Endothelial cell of umbilical vein (primary cell): ENCODE results near the gene CCDC120. TPM values are rescaled to one million over a fixed set of nuclear protein-coding genes. Genes with fewer than 3 reads are reported as not detected.

Experiments
- BruUV-seq: library from RNA; stranded (reverse); fragments of 400-500 nt; replicated peaks from 2 replicates; lab custom pipeline; 2021; lab: Mats Ljungman, UMichigan
- CTCF ChIA-PET: fragments of 300-600, 350-600 bp; sonication (Branson Sonifier 250); formaldehyde crosslinking; loops from one replicate; lab custom pipeline; 2021; ENCODE audit warnings: antibody characterized with exemption, inconsistent platforms; lab: Charles Lee
- POLR2A ChIA-PET: fragments of 300-600, 350-600 bp; sonication (Branson Sonifier 250); formaldehyde crosslinking; loops from one replicate; lab custom pipeline; 2021; ENCODE audit warnings: antibody characterized with exemption, inconsistent platforms; lab: Charles Lee
- DNase-seq: peaks from one replicate; pipeline ENCODE4 v3.0.0-alpha.2; 2011; ENCODE audit warnings: low read depth, low spot score
- FAIRE-seq: peaks from 2 replicates; lab custom pipeline; 2011; peaks lifted over from hg19 to GRCh38; lab: Jason Lieb, UNC
- H2AFZ ChIP-seq: 2 replicates; pipeline ENCODE4 v1.6.0; 2012; ENCODE audit warnings: low read depth, low read length, control low read depth, inconsistent platforms
- H3K27ac ChIP-seq: 2 replicates; pipeline ENCODE4 v1.5.1; 2011; ENCODE audit warnings: low read depth, mild to moderate bottlenecking, control low read depth, low read length, moderate library complexity; ENCODE audit not compliant: insufficient read depth
- H3K27me3 ChIP-seq, 2 experiments: 2 replicates each; pipeline versions ENCODE4 v1.6.0 to v1.6.1; 2011; ENCODE audit warnings: low read length in 2 of 2, mixed read lengths in 1 of 2; ENCODE audit not compliant: control insufficient read depth in 2 of 2, insufficient read depth in 2 of 2
- H3K36me3 ChIP-seq, 2 experiments: 2 replicates in 1 of 2; 3 replicates in 1 of 2; pipeline ENCODE4 v1.5.1; 2011; ENCODE audit warnings: low read length in 2 of 2, mild to moderate bottlenecking in 1 of 2, moderate library complexity in 1 of 2; ENCODE audit not compliant: control insufficient read depth in 2 of 2, insufficient read depth in 2 of 2; ENCODE audit errors: extremely low read depth in 1 of 2
- H3K4me1 ChIP-seq: 3 replicates; pipeline ENCODE4 v1.5.1; 2011; ENCODE audit warnings: mild to moderate bottlenecking, low read length; ENCODE audit not compliant: control insufficient read depth, insufficient read depth; ENCODE audit errors: extremely low read depth
- H3K4me2 ChIP-seq: 2 replicates; pipeline ENCODE4 v1.6.1; 2011; ENCODE audit warnings: low read length, control low read depth, mixed read lengths; ENCODE audit not compliant: insufficient read depth
- H3K4me3 ChIP-seq, 3 experiments: fragments of 200-600 bp in 1 of 3; sonication (generic), shearing (Covaris generic) in 1 of 3; replicated peaks in 1 of 3; 2 replicates each; pipeline ENCODE4 v1.5.1; 2011 to 2016; ENCODE audit warnings: control low read depth in 3 of 3, low read length in 3 of 3, mild to moderate bottlenecking in 2 of 3, inconsistent platforms in 1 of 3, low read depth in 1 of 3, moderate library complexity in 1 of 3; ENCODE audit not compliant: insufficient read depth in 1 of 3
- H3K79me2 ChIP-seq: 2 replicates; pipeline ENCODE4 v1.6.0; 2012; ENCODE audit warnings: low read length, inconsistent platforms; ENCODE audit not compliant: control insufficient read depth, insufficient read depth
- H3K9ac ChIP-seq: replicated peaks from 2 replicates; pipeline ENCODE3; 2011; ENCODE audit warnings: low read length, control low read depth; ENCODE audit not compliant: insufficient read depth; ENCODE audit errors: extremely low read depth
- H3K9me1 ChIP-seq: replicated peaks from 3 replicates; pipeline ENCODE4 v1.6.0; 2011; ENCODE audit warnings: mild to moderate bottlenecking, low read length; ENCODE audit not compliant: control insufficient read depth, insufficient read depth; ENCODE audit errors: extremely low read depth
- H3K9me3 ChIP-seq: replicated peaks from 2 replicates; pipeline ENCODE4 v1.5.1; 2012; ENCODE audit warnings: low read length, inconsistent platforms; ENCODE audit not compliant: control insufficient read depth, insufficient read depth
- H4K20me1 ChIP-seq: replicated peaks from 2 replicates; pipeline ENCODE3; 2011; ENCODE audit warnings: mild to moderate bottlenecking, low read length; ENCODE audit not compliant: control insufficient read depth, insufficient read depth; ENCODE audit errors: extremely low read depth
- EZH2 ChIP-seq: IDR thresholded peaks from 2 replicates; pipeline ENCODE4 v1.6.1; 2012; ENCODE audit warnings: borderline replicate concordance, low read depth, mild to moderate bottlenecking, moderate library complexity, low read length, inconsistent platforms; ENCODE audit not compliant: severe bottlenecking
- FOS ChIP-seq: IDR thresholded peaks from 2 replicates; pipeline ENCODE4 v1.6.1; 2011; ENCODE audit warnings: mild to moderate bottlenecking, low read length, moderate library complexity, borderline replicate concordance; ENCODE audit not compliant: insufficient read depth
- GATA2 ChIP-seq: IDR thresholded peaks from 2 replicates; pipeline ENCODE4 v1.7.0; 2011; ENCODE audit warnings: low read depth, mild to moderate bottlenecking, moderate library complexity, mixed read lengths, low read length; ENCODE audit not compliant: insufficient read length, insufficient read depth
- JUN ChIP-seq: IDR thresholded peaks from 2 replicates; pipeline ENCODE4 v1.6.1; 2011; ENCODE audit warnings: borderline replicate concordance, low read depth; ENCODE audit not compliant: insufficient read length, insufficient read depth
- MYC ChIP-seq: IDR thresholded peaks from one replicate; pipeline ENCODE4 v1.6.1; 2011; ENCODE audit warnings: mild to moderate bottlenecking, low read depth, low read length
- POLR2A ChIP-seq: IDR thresholded peaks from 2 replicates; pipeline ENCODE4 v1.6.1; 2012; ENCODE audit warnings: low read depth, mild to moderate bottlenecking, control low read depth, low read length
- POLR2AphosphoS5 ChIP-seq: IDR thresholded peaks from 2 replicates; pipeline ENCODE4 v1.6.1; 2012; ENCODE audit warnings: low read depth, mild to moderate bottlenecking, control low read depth, low read length, moderate library complexity; ENCODE audit not compliant: insufficient read depth
- dilution Hi-C: fragments of 300-500 bp; cut with MboI; formaldehyde crosslinking; loops from one replicate; pipeline ENCODE4 v1.15.0; 2019; ENCODE audit warnings: low sequenced_read_pairs; ENCODE audit not compliant: extremely low pct_ligation_motif_present
- intact Hi-C: fragments of 100-400 bp; cut with micrococcal nuclease; formaldehyde crosslinking; loops from one replicate; pipeline ENCODE4 v1.10.0; 2022
- polyA plus RNA-seq, 4 experiments: library from polyadenylated mRNA; depleted of rRNA in 3 of 4; stranded (reverse) in 3 of 4; unstranded in 1 of 4; fragments of >200 nt; gene quantifications; 2 replicates each; pipeline versions ENCODE4 v1.2.1 to v1.2.3, GENCODE V29; 2011 to 2012; ENCODE audit warnings: missing spikeins in 1 of 4
- total RNA-seq: library from RNA; stranded (reverse); gene quantifications from 2 replicates; pipeline ENCODE4 v1.2.3, GENCODE V29; 2021
- TF ChIP-seq, protein P1 (sequence below), 2 donors: IDR thresholded peaks; 1 replicate in 1 of 2; 2 replicates in 1 of 2; pipeline ENCODE4 v1.5.1; 2011; ENCODE audit warnings: low read length in 2 of 2, mild to moderate bottlenecking in 2 of 2, moderate library complexity in 2 of 2, control low read depth in 1 of 2, inconsistent platforms in 1 of 2, low read depth in 1 of 2; ENCODE audit not compliant: insufficient read depth in 1 of 2; ENCODE audit errors: extremely low read depth in 1 of 2
- TF ChIP-seq, protein P2 (sequence below): IDR thresholded peaks from 2 replicates; pipeline ENCODE4 v1.6.1; 2011; ENCODE audit not compliant: insufficient read depth, insufficient read length

CCDC120 gene
- total and polyA plus RNA-seq, 2 donors (not counting 3 experiments of a cell fraction or from before 2014, with no cell fraction given) = 2.8 to 5.7 TPM

DNA sequence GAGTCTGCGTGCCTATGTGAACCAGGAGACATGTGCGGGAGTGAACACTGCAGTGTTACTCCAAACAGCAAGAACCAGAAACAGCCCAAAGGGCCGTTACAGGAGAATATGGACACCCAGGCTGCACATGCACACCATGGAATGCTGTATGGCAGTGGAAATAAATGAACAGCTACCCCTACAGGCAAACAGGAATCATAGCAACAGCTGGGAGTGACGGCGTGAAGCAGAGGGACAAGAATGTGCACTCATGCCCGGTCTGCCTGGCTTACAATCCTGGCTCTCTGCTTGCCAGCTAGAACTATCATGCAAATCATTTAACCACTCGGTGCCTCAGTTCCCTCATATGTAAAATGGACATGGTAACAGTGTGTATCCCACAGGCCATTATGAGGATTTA, 48.1 kb downstream of the CCDC120 start:
- CTCF ChIA-PET = interaction anchor here (0.7 to 1.6 kb wide), 7 partner anchors 27 to 458 kb away, joined by 3 to 8 read pairs (median 3); partner anchors contain the start of genes TFE3 and WDR45
- peak; percentile 60 for FAIRE-seq
- H3K9ac ChIP-seq = no peak overlapping the region
- H3K79me2 ChIP-seq = no peaks in the 10 kb centered on the region
- peak; percentile 44 for DNase-seq
- no peak overlapping the region for H3K27ac ChIP-seq
- H3K4me1 ChIP-seq = no peaks in the 10 kb centered on the region
- H3K9me3 ChIP-seq = no peaks in the 10 kb centered on the region
- H3K27me3 ChIP-seq = no peaks in the 10 kb centered on the region
- TF ChIP-seq MYC = no peak
- TF ChIP-seq, protein P1, sequence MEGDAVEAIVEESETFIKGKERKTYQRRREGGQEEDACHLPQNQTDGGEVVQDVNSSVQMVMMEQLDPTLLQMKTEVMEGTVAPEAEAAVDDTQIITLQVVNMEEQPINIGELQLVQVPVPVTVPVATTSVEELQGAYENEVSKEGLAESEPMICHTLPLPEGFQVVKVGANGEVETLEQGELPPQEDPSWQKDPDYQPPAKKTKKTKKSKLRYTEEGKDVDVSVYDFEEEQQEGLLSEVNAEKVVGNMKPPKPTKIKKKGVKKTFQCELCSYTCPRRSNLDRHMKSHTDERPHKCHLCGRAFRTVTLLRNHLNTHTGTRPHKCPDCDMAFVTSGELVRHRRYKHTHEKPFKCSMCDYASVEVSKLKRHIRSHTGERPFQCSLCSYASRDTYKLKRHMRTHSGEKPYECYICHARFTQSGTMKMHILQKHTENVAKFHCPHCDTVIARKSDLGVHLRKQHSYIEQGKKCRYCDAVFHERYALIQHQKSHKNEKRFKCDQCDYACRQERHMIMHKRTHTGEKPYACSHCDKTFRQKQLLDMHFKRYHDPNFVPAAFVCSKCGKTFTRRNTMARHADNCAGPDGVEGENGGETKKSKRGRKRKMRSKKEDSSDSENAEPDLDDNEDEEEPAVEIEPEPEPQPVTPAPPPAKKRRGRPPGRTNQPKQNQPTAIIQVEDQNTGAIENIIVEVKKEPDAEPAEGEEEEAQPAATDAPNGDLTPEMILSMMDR (IDR thresholded peaks at IDR 0.05; ENCODE audit: extremely low read depth in 1 of 2, insufficient read depth in 1 of 2, low read depth in 1 of 2, low read length in 2 of 2) = peak; percentile 42 to 51
- H3K9me1 ChIP-seq = no peaks in the 10 kb centered on the region
- no TSS peak for BruUV-seq
- no peak overlapping the region for H3K4me2 ChIP-seq
- dilution Hi-C loops (no loop called here), intact Hi-C loops (loop anchor here (1.0 kb wide), 1 partner anchor 64 kb away; the partner anchor contains the start of gene TFE3)
- H3K4me3 ChIP-seq = no peak overlapping the region
- POLR2A ChIA-PET = no interaction called here
- H4K20me1 ChIP-seq = no peaks in the 10 kb centered on the region
- no peak overlapping the region for H2AFZ ChIP-seq
- peaks cover 0 to 2% of the 10 kb centered on the region in 2 experiments for H3K36me3 ChIP-seq

DNA sequence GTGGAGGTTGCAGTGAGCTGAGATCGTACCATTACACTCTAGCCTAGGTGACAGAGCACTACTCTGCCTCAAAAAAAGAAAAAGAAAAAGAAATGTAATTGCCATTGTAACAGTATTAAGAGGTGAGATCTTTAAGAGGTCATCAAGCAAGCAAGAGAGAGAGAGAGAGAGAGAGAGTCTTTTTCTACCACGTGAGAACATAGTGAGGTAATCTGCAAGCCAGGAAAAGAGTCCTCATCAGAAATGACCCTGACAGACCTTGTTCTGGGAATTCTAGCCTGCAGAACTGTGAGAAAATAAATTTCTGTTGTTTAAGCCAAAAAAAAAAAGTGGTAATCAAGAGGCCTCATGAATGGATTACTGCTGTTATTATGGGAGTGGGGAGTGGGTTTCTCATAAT, 49.8 kb downstream of the CCDC120 start:
- H3K79me2 ChIP-seq = no peaks in the 10 kb centered on the region
- TF ChIP-seq POLR2AphosphoS5 = no peak
- no peak for TF ChIP-seq EZH2
- no peak for TF ChIP-seq FOS
- no peak for TF ChIP-seq POLR2A
- TF ChIP-seq MYC = no peak
- TF ChIP-seq GATA2 = no peak
- TF ChIP-seq, protein P2, sequence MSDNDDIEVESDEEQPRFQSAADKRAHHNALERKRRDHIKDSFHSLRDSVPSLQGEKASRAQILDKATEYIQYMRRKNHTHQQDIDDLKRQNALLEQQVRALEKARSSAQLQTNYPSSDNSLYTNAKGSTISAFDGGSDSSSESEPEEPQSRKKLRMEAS = no peak
- TF ChIP-seq, protein P1 (IDR thresholded peaks at IDR 0.05; ENCODE audit: extremely low read depth in 1 of 2, insufficient read depth in 1 of 2, low read depth in 1 of 2, low read length in 2 of 2) = no peak
- no peak for TF ChIP-seq JUN
- no peak overlapping the region for H3K27ac ChIP-seq
- no TSS peak for BruUV-seq
- peaks cover 2 to 3% of the 10 kb centered on the region in 2 experiments for H3K36me3 ChIP-seq
- dilution Hi-C loops (no loop called here), intact Hi-C loops (no loop called here)
- no peak overlapping the region for H2AFZ ChIP-seq
- POLR2A ChIA-PET = no interaction called here
- DNase-seq (peak; percentile 4), FAIRE-seq (no peak)
- CTCF ChIA-PET = no interaction called here
- no peaks in the 10 kb centered on the region for H3K9me1 ChIP-seq
- no peaks in the 10 kb centered on the region for H3K27me3 ChIP-seq
- no peaks in the 10 kb centered on the region for H3K4me1 ChIP-seq
- no peak overlapping the region for H3K9ac ChIP-seq
- H3K4me2 ChIP-seq = no peak overlapping the region
- H3K9me3 ChIP-seq = no peaks in the 10 kb centered on the region
- H4K20me1 ChIP-seq = no peaks in the 10 kb centered on the region
- H3K4me3 ChIP-seq = no peak overlapping the region
